HG03175 (cell line): ENCODE measurements around the gene MTTP.

Experiments used
- ATAC-seq: cut with Tn5 transposase; IDR thresholded peaks from one replicate; pipeline ENCODE4 v1.9.1; 2021; ENCODE audit warnings: mild to moderate bottlenecking, moderate library complexity; ENCODE audit not compliant: unreplicated experiment

The MTTP gene

GRCh38 chr4:99665983-99666382, 91.4 kb downstream of the MTTP start:
- ATAC-seq, result no peak

GRCh38 chr4:99668472-99668871, 93.8 kb downstream of the MTTP start:
- no peak for ATAC-seq

- no peak for ATAC-seq
These were observed 94.5 kb downstream of the MTTP start for GRCh38 chr4:99669084-99669483.

GRCh38 chr4:99670409-99671073, 95.9 kb downstream of the MTTP start:
- no peak for ATAC-seq
